GM15510 (cell line): ENCODE data around the gene BRI3.

Experiments used
- POLR2A ChIP-seq: IDR thresholded peaks from 3 replicates; pipeline ENCODE4 v1.6.1; 2011; ENCODE audit warnings: borderline replicate concordance; ENCODE audit not compliant: insufficient read length; ENCODE audit errors: extremely low read depth

The BRI3 gene

GRCh38 chr7:98278408-98278807 lies 3.1 kb upstream of the BRI3 start:
- TF ChIP-seq POLR2A, result no peak

GRCh38 chr7:98278936-98279335 lies 2.5 kb upstream of the BRI3 start:
- no peak for TF ChIP-seq POLR2A

- no peak for TF ChIP-seq POLR2A
Observed at GRCh38 chr7:98280296-98280695, 1.2 kb upstream of the BRI3 start.

GRCh38 chr7:98281757-98282606 lies 496 bp downstream of the BRI3 start:
- no peak for TF ChIP-seq POLR2A

- TF ChIP-seq POLR2A, result no peak
Observed at GRCh38 chr7:98282703-98283102, 1.2 kb downstream of the BRI3 start.

- TF ChIP-seq POLR2A, result no peak
Observed at GRCh38 chr7:98283127-98283886, 1.8 kb downstream of the BRI3 start.

- TF ChIP-seq POLR2A, result no peak
Observed at GRCh38 chr7:98283887-98284222, 2.4 kb downstream of the BRI3 start.

- TF ChIP-seq POLR2A, result no peak
Observed at GRCh38 chr7:98284335-98285036, 3.0 kb downstream of the BRI3 start.

GRCh38 chr7:98285157-98286092 lies 3.9 kb downstream of the BRI3 start:
- TF ChIP-seq POLR2A, result no peak

- TF ChIP-seq POLR2A, result no peak
Observed at GRCh38 chr7:98286093-98286539, 4.6 kb downstream of the BRI3 start.

GRCh38 chr7:98286701-98287485 lies 5.4 kb downstream of the BRI3 start:
- TF ChIP-seq POLR2A, result no peak

- no peak for TF ChIP-seq POLR2A
Observed at GRCh38 chr7:98287486-98287959, 6.0 kb downstream of the BRI3 start.

GRCh38 chr7:98288064-98288823 lies 6.8 kb downstream of the BRI3 start:
- TF ChIP-seq POLR2A, result no peak
